Raji (cell line): ENCODE measurements around the gene CCDC88A.
A peak's percentile ranks its signal among the peaks of the same experiment; 100 is the strongest.

Source experiments
- POLR2A ChIP-seq: IDR thresholded peaks from 2 replicates; pipeline ENCODE4 v1.6.1; 2011; ENCODE audit warnings: low read depth, low read length, control low read depth; ENCODE audit not compliant: insufficient read depth

The CCDC88A gene

DNA sequence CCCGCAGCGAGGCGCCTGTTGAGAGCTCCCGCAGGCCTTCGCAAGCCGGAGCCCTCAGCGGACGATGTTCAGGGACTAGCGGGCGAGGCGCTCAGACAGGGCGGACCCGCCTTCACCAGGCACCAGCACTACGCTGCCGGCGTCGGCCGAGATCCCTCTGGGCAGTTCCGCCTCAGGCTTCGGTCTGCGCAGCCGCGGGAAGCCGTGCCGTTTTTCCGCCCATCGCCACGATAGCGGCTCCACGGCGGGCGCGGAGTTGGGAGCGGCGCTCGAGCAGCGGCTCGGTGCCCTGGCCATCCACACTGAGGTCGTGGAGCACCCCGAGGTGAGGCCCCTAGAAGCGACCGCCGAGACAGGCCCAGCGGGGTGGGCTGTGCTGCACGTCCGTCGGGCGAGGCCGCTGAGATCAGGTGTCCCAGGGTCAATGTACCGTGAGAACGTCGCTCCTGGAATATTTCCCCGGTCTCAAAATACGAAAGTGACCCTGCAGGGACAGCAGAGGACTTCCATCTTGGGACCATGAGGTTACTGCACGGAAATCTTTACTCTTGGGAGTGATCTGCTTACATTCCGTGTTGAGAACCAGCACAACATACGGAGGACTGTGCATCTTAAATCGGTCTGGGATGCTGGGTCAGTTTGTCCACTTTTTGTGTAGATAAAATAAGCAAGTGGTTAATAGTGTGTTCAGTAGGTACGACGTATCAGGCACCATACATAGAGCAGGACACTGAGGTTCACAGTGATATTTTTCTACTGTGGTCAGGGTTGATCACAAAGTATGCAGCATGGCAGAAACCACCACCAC is 137.3 kb downstream of the CCDC88A start:
- peak; percentile 89 for TF ChIP-seq POLR2A

DNA sequence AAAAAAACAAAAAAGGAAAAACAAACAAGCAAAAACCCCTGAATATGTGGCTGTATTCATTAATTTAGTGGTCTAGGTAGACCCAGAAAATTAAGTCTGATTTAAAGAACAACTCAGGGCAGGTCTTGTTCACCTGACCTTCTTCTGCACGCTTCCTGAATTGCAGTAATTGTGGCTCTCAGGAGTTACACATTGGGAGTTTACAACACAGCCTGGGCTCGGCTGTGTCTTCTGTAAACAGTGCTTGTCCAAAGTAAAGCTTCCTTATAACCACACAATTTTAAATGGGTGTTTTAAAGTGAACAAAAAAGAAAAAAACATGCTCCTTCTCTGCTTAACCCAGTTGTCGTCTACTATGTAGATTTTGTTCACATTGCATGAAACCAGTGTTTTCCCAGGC is 142.3 kb downstream of the CCDC88A start:
- no peak for TF ChIP-seq POLR2A

DNA sequence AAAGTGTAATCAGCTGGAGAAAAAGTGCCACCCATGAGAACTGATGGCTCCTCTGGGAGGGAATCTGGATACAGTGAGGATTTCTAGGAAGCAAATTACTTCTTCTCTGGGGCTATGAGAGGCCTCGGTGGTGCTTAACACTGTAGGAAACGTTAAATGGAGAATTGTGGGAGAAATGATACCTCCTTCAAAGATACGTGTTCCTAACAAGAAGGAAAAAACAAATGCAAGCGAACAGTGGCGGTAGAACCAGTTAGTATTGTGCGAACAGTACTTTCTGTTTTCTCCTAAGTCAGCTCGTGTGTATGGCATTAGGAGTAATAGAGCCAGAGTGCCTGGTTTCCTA is 150.0 kb downstream of the CCDC88A start:
- no peak for TF ChIP-seq POLR2A

DNA sequence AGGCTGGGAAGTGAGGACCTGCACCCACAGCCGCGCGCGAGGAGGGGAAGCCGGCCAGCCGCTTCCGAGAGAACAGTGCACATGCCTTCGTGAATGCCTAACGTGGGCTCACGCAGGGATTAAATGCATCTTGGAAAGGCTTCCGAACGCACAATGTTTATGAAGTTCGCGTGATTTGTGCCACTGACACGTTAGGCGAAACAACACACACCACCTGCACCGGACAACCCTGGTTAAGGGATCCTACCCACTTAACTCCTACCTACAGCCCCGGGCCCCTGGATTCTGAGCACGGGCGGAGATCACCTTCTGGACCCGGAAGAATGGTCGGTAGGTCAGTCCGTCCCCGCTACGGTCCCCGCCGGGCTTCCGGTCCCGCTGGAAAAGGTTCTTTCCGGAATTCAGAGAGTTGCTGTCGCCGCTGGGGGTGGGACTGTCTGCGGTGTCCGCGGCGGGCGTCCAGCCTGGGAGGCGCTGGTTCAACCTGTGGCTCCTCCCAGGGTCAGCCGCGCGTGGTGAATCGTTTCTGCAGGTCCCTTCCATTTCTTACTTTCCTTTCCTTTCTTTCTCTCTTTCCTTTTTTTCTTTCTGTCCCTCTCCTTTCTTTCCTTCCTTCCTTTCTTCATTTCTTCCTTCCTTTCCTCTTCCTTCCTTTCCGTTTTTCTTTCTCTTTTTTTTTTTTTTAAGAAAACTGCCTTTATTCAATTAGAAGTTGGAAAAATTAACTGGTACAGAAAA is 150.6 kb downstream of the CCDC88A start, which contains the start of gene MTIF2:
MTIF2 (minus strand) TSS at position 325 of the 738 bp plus-strand sequence. CDS start 5,373 bp downstream, outside the sequence.
- peak; percentile 98 for TF ChIP-seq POLR2A

DNA sequence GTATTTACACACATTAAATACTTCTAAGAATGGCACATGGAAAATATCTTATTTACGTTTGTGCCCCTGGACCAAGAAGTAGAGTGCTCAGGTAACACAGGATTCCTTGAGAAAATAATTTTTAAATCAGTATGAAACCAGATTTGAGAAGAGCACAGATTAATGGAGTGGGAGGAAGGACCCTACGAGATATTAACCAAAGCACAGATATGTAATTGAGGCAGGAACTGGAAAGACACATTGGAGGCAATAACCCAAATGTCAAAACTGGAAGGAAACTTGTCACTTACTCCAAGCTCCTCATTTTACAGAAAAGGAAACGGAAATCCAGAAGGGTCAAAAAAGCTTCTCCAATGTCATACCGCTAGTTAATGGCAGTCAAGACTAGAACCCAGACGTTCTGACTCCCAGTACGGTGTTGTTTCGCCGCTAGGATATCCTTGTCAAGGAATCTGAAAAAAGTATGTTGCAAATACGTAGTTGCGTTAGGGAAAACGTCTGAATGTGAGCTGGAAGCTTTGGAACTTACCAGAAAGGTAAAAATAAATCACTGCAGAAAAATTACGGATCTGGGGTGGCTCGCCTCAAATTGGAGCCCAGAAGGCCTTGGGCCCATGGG is 151.3 kb downstream of the CCDC88A start:
- TF ChIP-seq POLR2A, result no peak

DNA sequence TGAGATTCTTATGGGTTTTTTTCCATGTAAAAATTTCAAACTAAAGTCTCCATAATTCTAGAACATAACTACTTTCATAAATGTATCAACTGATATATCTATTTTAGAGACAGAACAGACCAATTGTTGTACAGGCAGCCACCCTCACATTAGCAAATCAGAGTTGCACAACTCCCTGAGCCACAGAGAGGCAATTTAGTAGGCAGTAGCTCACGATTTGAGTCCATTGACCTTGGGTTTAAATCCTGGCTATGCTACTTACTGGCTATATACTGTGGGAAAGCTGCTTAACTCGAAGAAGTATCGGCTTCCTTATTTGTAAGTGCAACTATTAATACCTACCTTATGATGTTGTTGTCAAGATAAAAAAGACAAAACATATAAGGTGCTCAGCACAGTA is 166.8 kb downstream of the CCDC88A start:
- no peak for TF ChIP-seq POLR2A

DNA sequence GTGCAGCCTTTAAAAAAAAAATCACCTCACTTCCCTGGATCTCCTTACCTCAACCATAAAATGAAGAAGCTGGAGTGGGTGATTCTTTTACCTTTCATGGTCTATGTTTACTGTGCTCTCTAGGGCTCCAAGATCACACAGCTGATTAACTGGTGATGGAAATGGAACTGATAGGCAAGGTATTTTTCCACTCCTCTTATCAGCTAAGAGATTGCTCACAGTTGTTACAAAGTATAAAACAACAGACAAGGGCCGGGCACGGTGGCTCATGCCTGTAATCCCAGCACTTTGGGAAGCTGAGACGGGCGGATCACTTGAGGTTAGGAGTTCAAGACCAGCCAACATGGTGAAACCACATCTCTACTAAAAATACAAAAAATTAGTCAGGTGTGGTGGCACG is 172.6 kb downstream of the CCDC88A start:
- no peak for TF ChIP-seq POLR2A

DNA sequence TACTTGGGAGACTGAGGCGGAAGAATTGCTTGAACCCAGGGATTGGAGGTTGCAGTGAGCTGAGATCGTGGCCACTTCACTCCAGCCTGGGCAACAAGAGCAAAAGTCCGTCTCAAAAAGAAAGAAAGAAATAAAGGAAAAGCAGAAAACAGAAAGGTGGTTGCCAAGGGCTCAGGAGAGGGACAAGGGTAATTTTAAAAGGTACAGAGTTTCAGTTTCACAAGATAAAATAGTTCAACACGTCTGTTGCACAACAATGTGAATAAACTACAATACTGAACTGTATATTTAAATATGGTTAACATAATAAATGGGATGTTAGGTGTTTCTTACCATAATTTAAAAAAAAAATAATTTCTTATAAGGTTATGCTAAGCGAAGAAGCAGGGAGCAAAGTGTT is 174.2 kb downstream of the CCDC88A start:
- TF ChIP-seq POLR2A, result no peak

DNA sequence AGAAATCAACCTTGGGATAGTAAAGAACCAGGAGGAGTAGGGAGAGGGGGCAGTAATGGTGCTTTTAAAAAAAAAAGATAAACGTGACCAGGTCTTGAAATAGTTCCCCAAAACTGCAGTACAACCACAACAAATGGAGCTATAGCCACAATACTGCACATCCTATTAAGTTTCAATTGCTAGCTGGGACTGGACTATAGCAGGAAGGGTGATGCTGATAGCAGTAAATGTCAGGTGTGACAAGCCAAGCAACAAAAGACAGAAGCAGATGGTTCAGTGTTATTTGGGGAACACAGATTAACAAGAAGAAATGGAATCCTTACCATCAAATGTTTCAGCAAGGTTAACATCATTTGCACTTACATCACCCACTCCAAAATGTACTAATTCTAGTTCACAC is 177.0 kb downstream of the CCDC88A start:
- TF ChIP-seq POLR2A, result no peak

DNA sequence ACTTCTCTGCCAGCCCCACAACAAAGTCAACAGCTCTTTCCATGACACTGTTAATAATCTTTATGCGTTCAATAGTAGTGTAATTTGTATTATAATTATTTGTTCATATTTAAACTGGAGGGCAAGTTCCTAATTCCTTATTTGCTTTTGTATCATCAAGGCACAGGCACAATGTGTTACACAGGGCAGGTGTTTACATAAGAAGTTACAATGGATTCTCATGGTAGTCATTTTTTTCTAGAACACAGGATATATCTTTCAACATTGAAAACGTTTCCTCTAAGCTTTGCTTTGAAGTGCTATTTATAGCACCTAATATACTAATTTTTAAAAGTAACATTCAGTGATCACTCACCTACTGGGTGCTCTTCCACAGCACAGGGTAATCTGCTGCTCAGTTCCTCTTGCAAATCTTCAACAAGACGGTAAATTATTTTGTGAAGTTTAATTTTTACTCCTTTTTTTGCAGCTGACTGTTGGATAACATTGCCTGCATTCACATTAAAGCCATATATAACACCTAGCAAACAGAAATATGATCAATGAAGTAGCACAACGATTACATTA is 179.9 kb downstream of the CCDC88A start:
- no peak for TF ChIP-seq POLR2A
